ENCODE results near the gene SULF2. TPM values are rescaled to one million over a fixed set of nuclear protein-coding genes. Genes with fewer than 3 reads are reported as not detected.

SULF2 gene
- total and polyA plus RNA-seq, 9 of the 15 experiments (the other 6 are each of a cell fraction or from before 2014, with no cell fraction given) = 0.33 TPM; not detected in 8

DNA sequence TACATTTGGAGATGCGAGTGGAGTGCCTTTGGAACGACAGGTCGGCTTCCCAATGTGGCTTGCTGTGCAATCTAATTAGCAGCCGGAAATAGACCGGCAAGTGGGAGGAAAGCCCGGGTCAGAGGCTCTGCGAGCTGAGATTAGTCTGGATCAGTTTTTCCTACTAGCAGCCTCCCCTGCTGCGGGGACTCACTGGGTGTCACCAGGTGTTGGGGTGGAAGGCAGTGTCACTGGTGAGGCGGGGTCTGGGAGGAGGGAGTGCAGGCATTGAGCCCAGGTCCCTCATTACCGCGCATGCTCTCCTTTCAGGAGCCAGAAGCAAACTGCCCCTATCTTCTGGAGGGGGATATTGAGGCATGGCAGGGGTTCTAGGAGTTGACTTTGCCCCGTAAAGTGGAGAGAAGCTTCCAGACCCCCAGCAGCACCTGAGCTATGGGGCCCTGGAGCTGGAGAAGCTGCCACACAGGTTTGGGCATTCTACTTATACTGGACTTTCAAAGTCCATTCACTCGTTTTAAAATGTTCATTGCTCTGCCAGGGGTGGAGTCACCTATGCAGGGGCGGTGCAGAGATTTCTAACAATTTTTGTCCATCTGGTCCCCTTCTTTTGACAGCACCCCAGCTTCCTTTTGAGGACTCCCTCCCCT is 11.0 kb downstream of the SULF2 start:
- 0% methylated on average over 14 of the region's 14 CpGs for WGBS (ENCODE audit: insufficient coverage, low coverage, missing lambda C conversion rate)
- POLR2A ChIA-PET = interaction anchor here (1.0 kb wide), 1 partner anchor 121 kb away, joined by 3 read pairs; no protein-coding TSS in a partner anchor
- TF ChIP-seq DACH1 (IDR thresholded peaks at IDR 0.05; ENCODE audit: partially characterized antibody) (no peak), ZNF668 (CRISPR knock-in tag; IDR thresholded peaks at IDR 0.05) (no peak), HNRNPH1 (optimal IDR thresholded peaks at IDR 0.05; ENCODE audit: low read depth, low read length) (no peak), NRF1 (conservative IDR thresholded peaks at IDR 0.05 in 1 of 2, IDR thresholded peaks at IDR 0.05 in 1 of 2) (peak; percentile 34 to 42; a peak in 2 of 4 replicates), NFE2 (IDR thresholded peaks at IDR 0.05; ENCODE audit: low read depth) (no peak), ZNF311 (CRISPR knock-in tag; IDR thresholded peaks at IDR 0.05) (no peak)
- TF ChIP-seq, protein P1, sequence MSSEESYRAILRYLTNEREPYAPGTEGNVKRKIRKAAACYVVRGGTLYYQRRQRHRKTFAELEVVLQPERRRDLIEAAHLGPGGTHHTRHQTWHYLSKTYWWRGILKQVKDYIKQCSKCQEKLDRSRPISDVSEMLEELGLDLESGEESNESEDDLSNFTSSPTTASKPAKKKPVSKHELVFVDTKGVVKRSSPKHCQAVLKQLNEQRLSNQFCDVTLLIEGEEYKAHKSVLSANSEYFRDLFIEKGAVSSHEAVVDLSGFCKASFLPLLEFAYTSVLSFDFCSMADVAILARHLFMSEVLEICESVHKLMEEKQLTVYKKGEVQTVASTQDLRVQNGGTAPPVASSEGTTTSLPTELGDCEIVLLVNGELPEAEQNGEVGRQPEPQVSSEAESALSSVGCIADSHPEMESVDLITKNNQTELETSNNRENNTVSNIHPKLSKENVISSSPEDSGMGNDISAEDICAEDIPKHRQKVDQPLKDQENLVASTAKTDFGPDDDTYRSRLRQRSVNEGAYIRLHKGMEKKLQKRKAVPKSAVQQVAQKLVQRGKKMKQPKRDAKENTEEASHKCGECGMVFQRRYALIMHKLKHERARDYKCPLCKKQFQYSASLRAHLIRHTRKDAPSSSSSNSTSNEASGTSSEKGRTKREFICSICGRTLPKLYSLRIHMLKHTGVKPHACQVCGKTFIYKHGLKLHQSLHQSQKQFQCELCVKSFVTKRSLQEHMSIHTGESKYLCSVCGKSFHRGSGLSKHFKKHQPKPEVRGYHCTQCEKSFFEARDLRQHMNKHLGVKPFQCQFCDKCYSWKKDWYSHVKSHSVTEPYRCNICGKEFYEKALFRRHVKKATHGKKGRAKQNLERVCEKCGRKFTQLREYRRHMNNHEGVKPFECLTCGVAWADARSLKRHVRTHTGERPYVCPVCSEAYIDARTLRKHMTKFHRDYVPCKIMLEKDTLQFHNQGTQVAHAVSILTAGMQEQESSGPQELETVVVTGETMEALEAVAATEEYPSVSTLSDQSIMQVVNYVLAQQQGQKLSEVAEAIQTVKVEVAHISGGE (CRISPR knock-in tag; IDR thresholded peaks at IDR 0.05) = peak in 1 of 3 experiments; percentile 47; a peak in 1 of 6 replicates
- ATAC-seq = no peak
- DNase-seq (ENCODE audit: extremely low read depth in 1 of 4, low spot score in 3 of 4) = no peak
- Histone ChIP-seq H3K27ac (ENCODE audit: extremely low read depth, low read depth, low read length) (no peak overlapping the region), H3K4me3 (no peak overlapping the region), H3K4me1 (replicated peaks in 1 of 2; ENCODE audit: control insufficient read depth in 2 of 2, insufficient read depth in 2 of 2, low read length in 2 of 2) (no peaks in the 10 kb centered on the region), H3K9me3 (replicated peaks; ENCODE audit: control insufficient read depth, insufficient read depth, low read depth, low read length) (no peaks in the 10 kb centered on the region), H3K4me2 (ENCODE audit: insufficient read depth, low read length) (no peak overlapping the region), H3K27me3 (ENCODE audit: control insufficient read depth in 2 of 2, insufficient read depth in 2 of 2, low read length in 2 of 2) (peaks cover 27 to 67% of the 10 kb centered on the region in 2 experiments; a peak in 4 of 5 replicates), H4K20me1 (replicated peaks; ENCODE audit: control insufficient read depth, insufficient read depth, low read length) (no peaks in the 10 kb centered on the region; the same call in 1 of the 2 replicates), H3K36me3 (ENCODE audit: control insufficient read depth, insufficient read depth, low read length) (no peaks in the 10 kb centered on the region), H2AFZ (ENCODE audit: low read depth, low read length) (no peak overlapping the region), H3K79me2 (ENCODE audit: control insufficient read depth, insufficient read depth, low read length) (no peaks in the 10 kb centered on the region), H3K9ac (ENCODE audit: insufficient read depth in 1 of 2, low read depth in 2 of 2, low read length in 2 of 2) (no peak overlapping the region), H3K9me1 (ENCODE audit: control insufficient read depth, insufficient read depth, low read length) (no peaks in the 10 kb centered on the region)
- no TSS peak for BruUV-seq (replicated peaks)
- FAIRE-seq = no peak
- in situ Hi-C loops (cut with MboI) (no loop called here), intact Hi-C loops (cut with micrococcal nuclease) (no loop called here)
- CTCF ChIA-PET (ENCODE audit: low intra/inter-chr PET ratio) = no interaction called here
